Tibial artery (tissue), 4 donors: ENCODE measurements around the gene PLSCR2.

Experiments used
- DNase-seq, 2 donors: peaks; one replicate each; pipeline ENCODE4 v3.0.0-alpha.2; 2019
- H3K27ac ChIP-seq, 2 donors: fragments of 200-600 bp; sonication (generic) in 1 of 2; 1 replicate in 1 of 2; 2 replicates in 1 of 2; pipeline ENCODE4 v1.5.1; 2018 to 2019; ENCODE audit warnings: mild to moderate bottlenecking in 1 of 2
- H3K27me3 ChIP-seq, 2 donors: fragments of 200-600 bp; sonication (generic) in 1 of 2; one replicate each; pipeline versions ENCODE4 v1.5.1 to v1.6.0; 2016 to 2019
- H3K36me3 ChIP-seq, 3 donors: fragments of 200-600 bp; sonication (generic) in 2 of 3; one replicate each; pipeline ENCODE4 v1.5.1; 2016 to 2019; ENCODE audit warnings: mild to moderate bottlenecking in 2 of 3
- H3K4me1 ChIP-seq, 4 donors: fragments of 200-600 bp; sonication (generic) in 2 of 4; 1 replicate in 3 of 4; 2 replicates in 1 of 4; pipeline ENCODE4 v1.5.1; 2016 to 2019
- H3K4me3 ChIP-seq, 2 donors: fragments of 200-600 bp; sonication (generic) in 1 of 2; 1 replicate in 1 of 2; 2 replicates in 1 of 2; pipeline ENCODE4 v1.5.1; 2018 to 2019; ENCODE audit warnings: mild to moderate bottlenecking in 2 of 2
- H3K9me3 ChIP-seq, 3 donors: fragments of 200-600 bp; sonication (generic) in 1 of 3; one replicate each; pipeline ENCODE4 v1.5.1; 2016 to 2019
- CTCF ChIP-seq, 2 experiments: fragments of 200-600 bp in 1 of 2; fragments of 450-650 bp in 1 of 2; IDR thresholded peaks; one replicate each; pipeline ENCODE4 v1.5.1; 2017 to 2019; ENCODE audit warnings: antibody characterized with exemption in 2 of 2, mild to moderate bottlenecking in 1 of 2, moderate library complexity in 1 of 2
- intact Hi-C: fragments of 100-400 bp; cut with DNase I; formaldehyde crosslinking; loops from one replicate; pipeline ENCODE4 v1.15.0; 2023; ENCODE audit warnings: low total_unique reads

The PLSCR2 gene

GRCh38 chr3:146507331-146508120 lies 38.2 kb upstream of the PLSCR2 start:
- no peaks in the 10 kb centered on the region for H3K27me3 ChIP-seq
- no peaks in the 10 kb centered on the region for H3K36me3 ChIP-seq
- no peak for DNase-seq
- H3K9me3 ChIP-seq, result no peaks in the 10 kb centered on the region
- intact Hi-C loops, result no loop called here
- no peak overlapping the region for H3K27ac ChIP-seq
- peaks cover 0 to 14% (median 1%) of the 10 kb centered on the region in 4 donors for H3K4me1 ChIP-seq
- H3K4me3 ChIP-seq, result no peak overlapping the region
- no peak for TF ChIP-seq CTCF (IDR thresholded peaks at IDR 0.05)

- TF ChIP-seq CTCF (IDR thresholded peaks at IDR 0.05), result no peak
- Histone ChIP-seq H3K36me3 (no peaks in the 10 kb centered on the region), H3K27me3 (no peaks in the 10 kb centered on the region), H3K4me1 (peaks cover 0 to 14% (median 1%) of the 10 kb centered on the region in 4 donors), H3K4me3 (no peak overlapping the region), H3K9me3 (no peaks in the 10 kb centered on the region), H3K27ac (no peak overlapping the region)
- DNase-seq, result no peak
- intact Hi-C loops, result no loop called here
Measured at GRCh38 chr3:146505516-146505915, 36.2 kb upstream of the PLSCR2 start.

- no peak for DNase-seq
- TF ChIP-seq CTCF (IDR thresholded peaks at IDR 0.05), result no peak
- H3K4me3 ChIP-seq, result no peak overlapping the region
- H3K36me3 ChIP-seq, result no peaks in the 10 kb centered on the region
- no peaks in the 10 kb centered on the region for H3K27me3 ChIP-seq
- no peak overlapping the region for H3K27ac ChIP-seq
- peaks cover 0 to 14% (median 1%) of the 10 kb centered on the region in 4 donors for H3K4me1 ChIP-seq
- H3K9me3 ChIP-seq, result no peaks in the 10 kb centered on the region
- intact Hi-C loops, result no loop called here
Measured at GRCh38 chr3:146504498-146505197, 35.3 kb upstream of the PLSCR2 start.

DNA sequence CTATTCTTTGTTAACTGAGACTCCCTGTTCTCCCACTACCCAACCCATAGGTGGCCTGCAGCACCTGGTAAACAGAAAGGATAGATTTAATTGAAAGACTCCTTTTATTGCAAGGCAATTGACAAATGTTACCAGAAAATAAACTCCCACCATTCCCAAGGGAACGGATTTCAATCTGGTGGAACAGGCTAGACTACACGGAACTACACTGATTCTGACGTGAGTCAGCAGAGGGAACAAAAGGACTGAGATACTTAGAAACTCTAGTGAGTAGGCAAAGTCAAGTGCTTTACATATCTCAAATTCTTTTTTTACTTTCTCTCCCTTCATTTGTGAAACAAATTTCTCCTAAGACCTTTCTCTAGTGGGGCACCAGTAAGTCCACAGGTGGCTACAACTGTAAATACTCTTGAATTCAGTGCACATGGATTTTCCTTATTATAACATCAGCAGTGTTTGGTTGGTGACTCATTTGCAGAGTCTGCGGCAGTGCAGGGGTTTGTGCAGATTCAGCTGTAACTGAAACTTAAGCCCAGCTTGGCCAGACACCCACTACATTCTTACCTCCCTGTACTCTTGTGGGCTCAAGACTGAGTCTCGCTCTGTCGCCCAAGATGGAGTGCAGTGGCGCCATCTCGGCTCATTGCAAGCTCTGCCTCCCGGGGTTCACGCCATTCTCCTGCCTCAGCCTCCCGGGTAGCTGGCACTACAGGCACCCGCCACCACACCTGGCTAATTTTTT lies 34.3 kb upstream of the PLSCR2 start:
- intact Hi-C loops, result no loop called here
- peak in 1 of 2 donors; percentile 45 for DNase-seq
- no peak for TF ChIP-seq CTCF (IDR thresholded peaks at IDR 0.05)
- Histone ChIP-seq H3K4me1 (peaks cover 0 to 14% (median 1%) of the 10 kb centered on the region in 4 donors), H3K9me3 (no peaks in the 10 kb centered on the region), H3K27me3 (no peaks in the 10 kb centered on the region), H3K36me3 (no peaks in the 10 kb centered on the region), H3K27ac (no peak overlapping the region), H3K4me3 (no peak overlapping the region)

DNA sequence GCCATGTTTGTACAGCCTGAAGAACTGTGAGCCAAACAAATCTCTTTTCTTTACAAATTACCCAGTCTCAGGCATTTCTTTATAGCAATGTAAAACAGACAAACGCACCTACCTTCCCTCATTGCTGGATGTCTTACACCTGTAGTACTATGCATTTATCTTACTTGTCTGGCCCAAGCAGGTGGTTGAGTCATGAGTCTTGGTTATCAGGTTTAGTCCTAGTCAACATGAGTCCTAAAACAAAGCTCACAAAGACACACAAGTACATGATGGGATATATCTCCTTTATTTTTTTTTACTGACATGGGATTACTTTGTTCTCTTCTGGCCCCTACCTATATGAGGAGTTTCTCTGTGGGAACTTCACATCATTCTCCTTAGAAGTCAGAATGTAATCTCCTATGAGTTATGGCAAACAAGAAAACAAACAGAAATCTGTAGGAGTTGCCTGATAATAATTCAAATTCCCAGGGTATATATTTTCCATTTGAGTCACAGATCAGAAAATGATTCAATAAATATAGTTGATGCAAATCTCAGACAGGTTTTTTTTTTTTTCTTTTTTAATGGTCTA lies 33.6 kb upstream of the PLSCR2 start:
- TF ChIP-seq CTCF (IDR thresholded peaks at IDR 0.05), result no peak
- H3K4me3 ChIP-seq, result no peak overlapping the region
- peaks cover 0 to 14% (median 1%) of the 10 kb centered on the region in 4 donors for H3K4me1 ChIP-seq
- H3K27ac ChIP-seq, result no peak overlapping the region
- intact Hi-C loops, result no loop called here
- no peaks in the 10 kb centered on the region for H3K36me3 ChIP-seq
- no peak for DNase-seq
- H3K9me3 ChIP-seq, result no peaks in the 10 kb centered on the region
- H3K27me3 ChIP-seq, result no peaks in the 10 kb centered on the region
